Activated naive CD4-positive, alpha-beta T cell treated with anti-CD3 and anti-CD28 coated beads, Interleukin-2, amount 50 U/mL, for 16 hours (primary cell): ENCODE measurements around the gene REC114.

Experiments
- DNase-seq: peaks from one replicate; pipeline ENCODE4 v3.0.0-alpha.2; 2020

REC114 gene

GRCh38 chr15:73582851-73583379, 140.0 kb downstream of the REC114 start:
- DNase-seq, result no peak

GRCh38 chr15:73583544-73583943, 140.6 kb downstream of the REC114 start:
- DNase-seq, result no peak

- no peak for DNase-seq
These were observed 141.9 kb downstream of the REC114 start for GRCh38 chr15:73584699-73585420.

GRCh38 chr15:73585871-73586654, 143.1 kb downstream of the REC114 start:
- DNase-seq, result no peak

GRCh38 chr15:73589766-73590165, 146.8 kb downstream of the REC114 start:
- no peak for DNase-seq

- no peak for DNase-seq
These were observed 147.3 kb downstream of the REC114 start for GRCh38 chr15:73590263-73590662.

GRCh38 chr15:73593304-73594074, 150.5 kb downstream of the REC114 start:
- no peak for DNase-seq

GRCh38 chr15:73594109-73594508, 151.1 kb downstream of the REC114 start:
- no peak for DNase-seq

GRCh38 chr15:73596174-73596573, 153.2 kb downstream of the REC114 start:
- no peak for DNase-seq

- no peak for DNase-seq
These were observed 154.2 kb downstream of the REC114 start for GRCh38 chr15:73597036-73597638.

- DNase-seq, result no peak
These were observed 155.7 kb downstream of the REC114 start for GRCh38 chr15:73598530-73599160.

GRCh38 chr15:73599934-73600333, 157.0 kb downstream of the REC114 start:
- DNase-seq, result no peak

- no peak for DNase-seq
These were observed 157.7 kb downstream of the REC114 start for GRCh38 chr15:73600413-73601335.

- DNase-seq, result no peak
These were observed 158.8 kb downstream of the REC114 start for GRCh38 chr15:73601451-73602445.

- DNase-seq, result no peak
These were observed 159.5 kb downstream of the REC114 start for GRCh38 chr15:73602446-73602843.

- no peak for DNase-seq
These were observed 160.0 kb downstream of the REC114 start for GRCh38 chr15:73602992-73603391.

- no peak for DNase-seq
These were observed 161.5 kb downstream of the REC114 start for GRCh38 chr15:73604477-73604876.

GRCh38 chr15:73605759-73606436, 162.9 kb downstream of the REC114 start:
- DNase-seq, result no peak

GRCh38 chr15:73607405-73607804, 164.4 kb downstream of the REC114 start:
- no peak for DNase-seq
